ENCODE measurements around the gene CAMP. TPM values are rescaled to one million over a fixed set of nuclear protein-coding genes. Genes with fewer than 3 reads are reported as not detected.
"Not testable (repeated sequence)": the region's sequence is repeated elsewhere in the genome, so short reads cannot be mapped to it uniquely, and the experiment has no call there.

CAMP gene
- total RNA-seq, 2 experiments from 2014 or later, result not detected

GRCh38 chr3:48270306-48270705 is 47.0 kb downstream of the CAMP start:
- Mint-ChIP-seq H3K9me3 (no peaks in the 10 kb centered on the region), H3K27ac (no peak overlapping the region), H3K4me3 (no peak overlapping the region), H3K27me3 (no peaks in the 10 kb centered on the region), H3K36me3 (ENCODE audit: low read depth) (peaks cover 43% of the 10 kb centered on the region), H3K4me1 (peaks cover 32% of the 10 kb centered on the region)
- CTCF ChIA-PET, result interaction anchor here (0.8 to 7.9 kb wide), 4 partner anchors 18 to 166 kb away, joined by 4 to 86 read pairs (median 11); partner anchors contain the start of genes NME6 and ZNF589
- POLR2A ChIA-PET, result interaction anchor here (1.1 to 3.4 kb wide), 4 partner anchors 29 to 169 kb away, joined by 3 to 28 read pairs (median 9); partner anchors contain the start of genes CCDC51, NME6 and ZNF589
- no peak for DNase-seq

- H3K27me3 Mint-ChIP-seq, H3K27ac Mint-ChIP-seq, H3K9me3 Mint-ChIP-seq, DNase-seq, H3K4me3 Mint-ChIP-seq: not testable (repeated sequence)
- CTCF ChIA-PET, result interaction anchor here (0.7 to 7.9 kb wide), 8 partner anchors 23 to 287 kb away, joined by 3 to 86 read pairs (median 4); partner anchors contain the start of genes CCDC51, NME6, TMA7 and ZNF589
- POLR2A ChIA-PET, result interaction anchor here (1.1 to 1.2 kb wide), 2 partner anchors 29 to 30 kb away, joined by 5 read pairs; partner anchors contain the start of genes NME6 and ZNF589
- Mint-ChIP-seq H3K4me1 (peaks cover 32% of the 10 kb centered on the region), H3K36me3 (ENCODE audit: low read depth) (peaks cover 40% of the 10 kb centered on the region)
Measured at GRCh38 chr3:48271223-48271622, 47.9 kb downstream of the CAMP start.

- no peaks in the 10 kb centered on the region for H3K9me3 Mint-ChIP-seq
- POLR2A ChIA-PET, result interaction anchor here (0.8 to 1.2 kb wide), 3 partner anchors 29 to 165 kb away, joined by 3 to 5 read pairs (median 5); partner anchors contain the start of genes NME6 and ZNF589
Measured at GRCh38 chr3:48271763-48272498, 48.6 kb downstream of the CAMP start.

GRCh38 chr3:48273594-48274211 is 50.4 kb downstream of the CAMP start:
- Mint-ChIP-seq H3K4me1 (peaks cover 15% of the 10 kb centered on the region), H3K9me3 (no peaks in the 10 kb centered on the region), H3K27ac (no peak overlapping the region), H3K4me3 (no peak overlapping the region), H3K27me3 (no peaks in the 10 kb centered on the region), H3K36me3 (ENCODE audit: low read depth) (peaks cover 26% of the 10 kb centered on the region)
- POLR2A ChIA-PET, result interaction anchor here (0.6 to 2.2 kb wide), 3 partner anchors 22 to 160 kb away, joined by 3 to 6 read pairs (median 3); partner anchors contain the start of gene NME6
- CTCF ChIA-PET, result interaction anchor here (0.7 to 1.3 kb wide), 8 partner anchors 10 to 276 kb away, joined by 3 to 25 read pairs (median 4); partner anchors contain the start of genes CCDC51, NME6 and TMA7
- DNase-seq, result peak; percentile 57

More at GRCh38 chr3:48271763-48272498, 48.6 kb downstream of the CAMP start:
- CTCF ChIA-PET, result interaction anchor here (0.7 to 7.9 kb wide), 8 partner anchors 23 to 286 kb away, joined by 3 to 86 read pairs (median 4); partner anchors contain the start of genes CCDC51, CDC25A, NME6 and TMA7
- H3K4me1 Mint-ChIP-seq, result peaks cover 31% of the 10 kb centered on the region
- H3K27ac Mint-ChIP-seq, result no peak overlapping the region
- no peak overlapping the region for H3K4me3 Mint-ChIP-seq
- no peaks in the 10 kb centered on the region for H3K27me3 Mint-ChIP-seq
- peaks cover 35% of the 10 kb centered on the region for H3K36me3 Mint-ChIP-seq (ENCODE audit: low read depth)
- no peak for DNase-seq

- no peak overlapping the region for H3K4me3 Mint-ChIP-seq
- no peak overlapping the region for H3K27ac Mint-ChIP-seq
- no peak for DNase-seq
- peaks cover 21% of the 10 kb centered on the region for H3K36me3 Mint-ChIP-seq (ENCODE audit: low read depth)
- ChIA-PET POLR2A (interaction anchor here (0.6 to 2.2 kb wide), 3 partner anchors 21 to 166 kb away, joined by 3 to 6 read pairs (median 3); partner anchors contain the start of genes NME6 and TMA7), CTCF (interaction anchor here (1.2 to 1.9 kb wide), 4 partner anchors 27 to 275 kb away, joined by 3 to 17 read pairs (median 4); partner anchors contain the start of gene NME6)
- no peaks in the 10 kb centered on the region for H3K9me3 Mint-ChIP-seq
- no peaks in the 10 kb centered on the region for H3K27me3 Mint-ChIP-seq
- peaks cover 8% of the 10 kb centered on the region for H3K4me1 Mint-ChIP-seq
Measured at GRCh38 chr3:48274452-48274851, 51.2 kb downstream of the CAMP start.

Other genes with a start within 250 kb of the CAMP start
- 10 to 100 TPM; 92.6 to 94.2 TPM for gene MAP4, start 207.1 kb upstream of the CAMP start, total RNA-seq
- 10 to 100 TPM; 19.6 to 20.1 TPM for gene CDC25A, start 35.1 kb upstream of the CAMP start, total RNA-seq
- 10 to 100 TPM; 38.1 to 38.6 TPM for gene ZNF589, start 17.6 kb downstream of the CAMP start, total RNA-seq
- 10 to 100 TPM; 28.0 to 32.5 TPM for gene NME6, start 77.9 kb downstream of the CAMP start, total RNA-seq
- not detected for gene SPINK8, start 110.2 kb downstream of the CAMP start, total RNA-seq
- not detected for gene FBXW12, start 148.7 kb downstream of the CAMP start, total RNA-seq
- gene PLXNB1, start 206.6 kb downstream of the CAMP start, total RNA-seq, result 1 to 10 TPM; 1.7 to 1.9 TPM
- 10 to 100 TPM; 14.9 to 17.5 TPM for gene CCDC51, start 216.6 kb downstream of the CAMP start, total RNA-seq
- gene TMA7, start 216.8 kb downstream of the CAMP start, total RNA-seq, result 100 to 1,000 TPM; 240 to 241 TPM
- 10 to 100 TPM; 13.4 to 15.2 TPM for gene ATRIP, start 223.2 kb downstream of the CAMP start, total RNA-seq